ENCODE measurements around the gene WDR43.
"Not testable (repeated sequence)": the region's sequence is repeated elsewhere in the genome, so short reads cannot be mapped to it uniquely, and the experiment has no call there.

Gene WDR43

DNA sequence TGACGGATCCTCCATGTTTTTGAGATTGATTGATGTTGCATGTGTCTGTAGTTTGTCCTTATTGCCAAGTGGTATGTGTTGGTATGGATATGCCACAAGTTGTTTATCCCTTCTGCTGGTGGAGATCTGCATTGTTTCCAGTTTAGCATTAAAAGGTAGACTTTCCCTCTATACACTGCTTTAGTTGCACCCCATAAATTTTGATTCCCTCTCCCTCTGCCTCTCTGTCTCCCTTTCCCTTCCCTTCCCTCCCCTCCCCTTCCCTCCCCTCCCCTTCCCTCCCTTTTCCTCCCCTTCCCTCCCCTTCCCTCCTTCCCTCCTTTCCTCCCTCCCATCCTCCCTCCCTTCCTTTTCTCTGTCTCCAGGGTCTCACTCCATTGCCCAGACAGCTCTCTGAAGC lies 68.0 kb downstream of the WDR43 start:
- DNase-seq (ENCODE audit: low read depth, low spot score), result no peak

DNA sequence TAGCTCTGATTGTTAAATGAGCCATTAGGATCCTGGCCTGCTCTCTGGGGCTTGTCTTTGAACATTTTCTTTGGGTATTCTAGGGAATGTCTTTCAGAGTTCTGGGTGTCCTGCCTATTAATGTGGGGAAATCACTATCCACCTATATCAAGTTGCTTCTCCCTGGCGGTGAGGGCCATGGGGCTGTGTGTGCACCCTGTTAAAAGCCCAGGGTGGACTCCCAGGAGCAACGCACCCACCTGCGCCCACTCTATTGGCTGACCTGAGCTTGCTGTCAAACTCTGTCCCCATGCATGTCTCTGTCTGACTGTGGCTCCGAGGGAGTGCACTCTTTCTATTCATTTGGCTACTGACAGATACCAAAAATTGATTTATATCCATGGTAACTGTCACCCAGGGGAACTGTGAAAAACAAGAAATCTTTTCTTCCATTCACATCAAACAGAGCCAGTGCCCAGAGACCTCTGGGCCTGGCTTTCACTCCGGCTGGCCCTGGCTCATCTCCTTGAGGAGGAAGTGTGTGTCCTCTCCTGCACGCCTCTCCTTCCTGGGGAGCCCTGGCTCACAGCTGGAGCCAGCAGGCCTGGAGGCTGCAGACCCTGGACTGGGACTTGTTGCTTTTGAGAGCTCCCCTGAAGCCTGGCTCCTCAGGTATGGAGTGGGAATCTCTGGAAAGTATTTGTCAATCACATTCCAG lies 76.1 kb downstream of the WDR43 start:
- DNase-seq (ENCODE audit: low read depth, low spot score), result no peak

DNA sequence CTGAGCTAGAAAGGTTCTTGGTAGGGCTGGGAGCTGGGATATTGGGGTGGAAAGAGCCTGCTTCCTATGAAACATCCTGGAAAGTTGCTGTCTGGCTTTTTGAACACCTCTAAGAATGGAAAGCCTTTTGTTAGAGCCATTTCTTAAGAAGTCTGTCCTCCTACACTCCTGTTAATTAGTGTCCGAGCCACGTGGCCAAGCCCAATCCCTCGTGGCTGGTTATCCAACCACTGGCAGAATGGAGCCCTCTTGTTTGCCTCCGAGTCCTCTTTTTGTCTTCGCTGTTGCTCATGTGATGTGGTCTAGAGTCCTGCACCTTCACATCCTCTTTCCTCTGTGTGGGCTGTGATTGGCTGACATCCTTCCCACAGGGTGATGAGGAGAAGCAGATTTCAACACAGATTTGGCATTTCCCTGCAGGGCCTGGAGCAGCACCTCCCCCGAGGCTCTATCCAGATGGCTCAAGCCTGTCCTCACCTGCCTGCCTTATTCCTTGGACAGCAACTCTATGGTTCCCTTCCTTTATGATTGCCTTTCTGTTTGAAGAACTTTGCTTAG lies 78.4 kb downstream of the WDR43 start:
- no peak for DNase-seq (ENCODE audit: low read depth, low spot score)

DNA sequence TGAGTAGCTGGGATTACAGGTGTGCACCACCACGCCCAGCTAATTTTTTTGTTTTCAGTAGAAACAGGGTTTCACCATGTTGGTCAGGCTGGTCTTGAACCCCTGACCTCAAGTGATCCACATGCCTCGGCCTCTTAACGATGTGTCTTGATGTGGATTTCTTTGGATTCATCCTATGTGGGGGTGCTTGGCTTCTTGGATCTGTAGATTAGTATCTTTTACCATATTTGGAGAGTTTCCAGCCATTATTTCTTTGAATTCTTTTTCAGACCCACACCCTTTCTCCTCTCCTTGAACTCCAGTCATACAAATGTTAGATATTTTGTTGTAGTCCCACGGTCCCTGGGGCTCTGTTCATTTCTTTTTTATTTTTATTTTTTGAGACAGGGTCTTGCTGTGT lies 79.8 kb downstream of the WDR43 start:
- no peak for DNase-seq (ENCODE audit: low read depth, low spot score)

DNA sequence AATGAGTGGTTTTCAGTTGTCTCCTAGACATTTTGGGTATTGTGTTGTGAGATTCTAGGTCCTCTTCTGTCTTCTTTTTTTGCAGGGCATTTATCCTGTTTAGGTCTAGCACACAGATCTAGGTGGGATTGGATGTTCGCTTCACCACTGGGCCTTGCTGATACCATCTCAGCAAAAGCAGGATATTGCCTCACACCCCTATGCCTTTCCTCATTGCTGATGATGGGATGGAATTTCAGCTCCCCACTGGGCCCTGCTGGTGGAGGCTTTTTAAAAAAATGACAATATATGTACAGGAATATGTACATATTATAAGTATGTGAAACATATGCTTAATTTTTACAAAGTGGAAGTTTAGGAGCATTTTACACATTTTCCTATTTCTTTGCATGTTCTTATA lies 81.2 kb downstream of the WDR43 start:
- no peak for DNase-seq (ENCODE audit: low read depth, low spot score)

DNA sequence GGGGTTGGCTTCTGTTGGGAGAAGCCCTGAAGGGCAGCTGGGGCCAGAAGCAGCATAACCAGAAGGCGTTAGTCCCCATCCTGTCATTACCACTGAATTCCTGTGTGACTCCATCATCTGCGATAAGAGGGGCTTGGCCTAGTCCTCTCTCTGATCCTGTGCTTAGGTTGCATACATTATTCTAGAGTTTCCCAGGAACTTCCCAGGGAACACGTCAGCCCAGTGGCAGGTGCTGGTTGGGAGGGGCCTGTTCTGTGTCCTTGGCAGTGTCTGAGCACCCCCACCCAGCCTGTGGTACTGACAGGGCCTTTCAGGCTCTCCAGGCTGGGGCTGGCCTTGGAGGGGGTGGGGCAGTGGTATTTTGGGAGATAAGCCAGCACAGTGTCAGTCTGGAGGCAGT lies 82.1 kb downstream of the WDR43 start:
- no peak for DNase-seq (ENCODE audit: low read depth, low spot score)

DNA sequence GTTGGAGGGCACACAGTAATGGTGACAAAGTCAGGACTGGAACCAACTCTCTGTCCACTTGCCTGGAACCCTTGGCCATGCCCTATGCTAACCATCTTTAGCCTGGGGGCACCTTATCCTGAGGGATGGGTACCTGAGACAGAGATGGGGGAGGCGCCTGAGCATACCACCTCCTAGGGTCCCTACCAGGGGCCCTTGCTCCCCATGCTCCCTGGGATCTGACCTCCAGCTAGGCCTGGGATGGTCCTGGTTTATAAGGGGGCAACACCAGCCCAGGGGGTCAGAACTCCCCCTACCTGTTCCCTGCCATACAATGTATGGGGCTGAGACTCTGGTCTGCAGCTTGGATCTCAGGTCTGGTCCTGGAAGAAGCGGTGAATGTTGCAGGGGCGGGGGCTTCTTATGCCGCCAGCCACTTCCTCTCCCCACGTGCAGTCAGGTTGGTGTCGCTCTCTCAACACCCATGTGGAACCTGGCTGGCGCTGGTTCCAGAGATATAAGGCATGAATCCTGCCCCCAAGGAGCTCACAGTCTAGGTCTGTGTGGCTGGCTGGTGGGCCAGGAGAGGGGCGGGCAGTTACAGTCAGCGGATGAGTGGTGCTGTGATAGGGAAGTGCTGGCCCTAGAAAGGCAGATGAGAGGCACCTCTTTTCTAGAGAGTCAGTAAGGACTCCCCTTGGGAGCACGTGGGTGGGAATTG lies 82.9 kb downstream of the WDR43 start:
- no peak for DNase-seq (ENCODE audit: low read depth, low spot score)

DNA sequence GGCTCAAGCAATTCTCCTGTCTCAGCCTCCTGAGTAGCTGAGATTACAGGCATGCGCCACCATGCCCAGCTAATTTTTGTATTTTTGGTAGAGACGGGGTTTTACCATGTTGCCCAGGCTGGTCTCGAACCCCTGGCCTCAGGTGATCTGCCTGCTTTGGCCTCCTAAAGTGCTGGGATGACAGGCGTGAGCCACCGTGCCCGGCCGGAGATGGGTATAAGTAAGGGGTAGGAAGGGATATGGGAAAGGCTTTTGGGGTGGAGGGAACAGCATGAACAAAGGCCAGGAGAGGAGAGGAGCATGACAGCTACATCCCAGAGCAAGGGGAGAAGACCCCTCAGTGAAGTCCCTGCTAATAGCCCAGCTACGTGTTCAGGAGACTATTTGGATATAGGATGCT lies 83.5 kb downstream of the WDR43 start:
- DNase-seq (ENCODE audit: low read depth, low spot score), result not testable (repeated sequence)

DNA sequence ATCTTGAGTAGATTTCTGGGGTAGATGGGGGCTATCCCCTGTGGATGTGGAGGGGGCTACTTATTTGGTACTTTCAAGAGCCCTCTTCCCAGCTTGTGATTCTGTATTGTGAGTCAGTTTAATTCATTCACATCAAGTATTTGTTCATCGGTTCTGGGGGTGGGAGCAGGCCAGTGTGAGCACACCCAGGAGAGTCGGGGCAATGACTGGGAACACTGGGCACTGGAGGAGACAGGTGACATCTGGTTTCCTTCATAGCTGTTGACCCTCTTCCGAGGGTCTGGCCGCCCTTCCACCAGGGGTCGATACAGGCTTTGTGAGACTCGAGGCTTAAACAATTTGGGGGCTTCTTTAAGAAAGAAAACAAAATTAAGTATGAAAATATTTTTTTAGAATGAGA lies 84.1 kb downstream of the WDR43 start:
- no peak for DNase-seq (ENCODE audit: low read depth, low spot score)

DNA sequence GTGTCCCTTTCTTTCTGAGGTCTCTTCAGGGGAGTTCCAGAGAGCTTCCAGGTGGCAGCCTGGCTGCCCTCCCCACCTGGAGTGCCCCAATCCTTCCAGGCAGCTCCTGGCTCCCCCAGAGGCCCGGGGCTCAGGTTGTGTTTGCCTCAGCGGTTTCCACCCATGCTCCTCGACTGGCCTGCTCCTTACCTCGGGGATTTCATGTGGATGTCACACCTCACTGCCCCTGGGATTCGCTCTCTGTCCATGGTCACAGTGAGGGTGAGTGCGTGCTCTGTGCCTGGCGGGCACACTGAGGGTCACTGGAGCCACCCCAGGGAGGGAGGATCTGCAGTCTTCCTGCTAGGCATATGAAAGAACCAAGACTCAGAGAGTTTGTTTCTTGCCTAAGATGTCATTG lies 84.6 kb downstream of the WDR43 start:
- DNase-seq (ENCODE audit: low read depth, low spot score), result no peak

DNA sequence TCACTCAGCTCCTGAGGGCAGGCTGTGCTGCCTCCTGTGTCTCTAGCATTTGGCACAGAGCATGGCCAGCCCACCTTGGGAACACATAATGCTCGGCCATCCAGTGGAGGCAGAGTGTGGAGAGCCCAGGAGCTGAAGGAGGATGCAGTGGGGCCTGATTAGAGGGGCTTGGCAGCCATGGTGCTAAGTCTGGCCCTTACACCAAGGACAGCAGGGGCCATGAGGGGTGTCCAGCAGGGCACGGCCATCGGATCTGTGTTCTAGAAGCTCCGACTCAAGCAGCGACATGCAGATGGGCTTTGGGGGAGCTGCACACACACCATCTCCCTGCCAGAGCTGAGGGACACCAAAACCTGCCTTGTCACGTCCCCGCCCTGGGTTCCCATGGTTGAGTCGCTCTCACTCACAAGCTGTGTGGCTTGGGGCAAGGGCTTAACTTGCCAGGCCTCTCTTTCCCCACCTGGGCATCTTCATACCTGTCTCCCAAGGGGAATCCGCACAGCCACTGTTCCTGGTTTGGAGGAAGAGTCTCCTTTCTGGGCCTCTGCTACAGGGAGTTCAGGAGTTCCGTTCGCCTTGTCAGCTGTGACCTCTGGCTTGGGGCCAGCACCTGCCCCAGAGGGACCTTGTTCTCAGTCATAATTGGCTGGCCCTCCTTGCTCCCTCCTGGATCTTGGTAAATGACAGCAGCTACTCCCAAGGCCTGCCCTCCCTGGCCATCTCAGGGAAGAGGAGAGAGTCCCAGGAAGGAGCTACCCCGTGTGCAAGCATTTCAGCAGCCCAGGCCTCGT lies 85.3 kb downstream of the WDR43 start:
- no peak for DNase-seq (ENCODE audit: low read depth, low spot score)

DNA sequence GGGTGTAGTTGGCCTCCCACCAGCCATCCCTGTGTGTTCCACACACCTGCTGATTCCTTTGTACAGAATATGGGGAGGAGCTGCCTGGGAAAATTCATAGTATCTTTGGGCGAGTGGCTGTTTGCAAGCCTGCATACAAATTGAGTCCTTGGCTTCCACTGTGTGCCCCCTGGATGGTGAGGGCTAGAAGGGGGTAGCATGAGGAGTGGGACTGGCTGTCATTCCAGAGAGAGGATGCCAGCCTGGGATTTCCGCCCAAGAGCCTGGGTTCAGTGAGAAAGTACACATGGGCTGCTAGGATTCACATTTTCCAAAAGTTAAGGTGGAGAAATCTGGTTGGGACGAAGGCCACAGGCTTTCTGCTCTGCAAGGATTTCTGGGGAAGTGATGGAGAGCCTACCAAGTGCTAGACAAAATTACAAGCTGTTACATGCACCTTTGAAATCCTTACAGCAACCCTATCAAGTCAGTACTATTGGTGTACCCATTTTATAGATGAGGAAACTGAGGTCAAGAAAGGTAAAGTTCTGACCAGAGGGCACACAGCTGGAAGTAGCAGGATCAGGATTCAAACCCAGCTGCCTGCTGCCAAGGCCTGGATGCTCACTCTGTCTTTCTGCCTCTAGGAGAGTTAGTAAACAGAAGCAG lies 86.0 kb downstream of the WDR43 start:
- DNase-seq (ENCODE audit: low read depth, low spot score), result no peak

DNA sequence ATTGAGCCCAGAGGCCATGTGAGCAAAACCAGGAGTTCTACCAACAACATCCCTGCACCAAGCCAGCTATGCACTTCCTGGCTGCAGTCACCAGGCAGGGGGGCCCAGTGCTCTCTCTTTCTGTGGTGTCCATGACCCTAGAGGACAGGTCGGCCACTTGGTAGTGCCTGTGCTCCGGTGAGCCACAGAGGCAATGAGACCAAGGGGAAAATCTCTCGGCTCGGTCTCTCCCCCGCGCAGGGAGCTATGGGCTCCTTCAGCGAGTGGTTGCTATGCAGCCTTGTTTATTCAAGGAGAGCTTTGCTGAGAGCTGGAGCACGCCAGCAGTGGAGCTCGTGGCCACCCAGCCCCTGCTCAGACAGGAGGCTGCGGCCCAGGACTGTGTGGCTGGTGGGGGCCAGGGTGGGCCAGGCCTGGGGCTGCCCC lies 86.6 kb downstream of the WDR43 start, which contains the start of gene TOGARAM2:
Gene TOGARAM2 (plus strand): TSS at position 283 of the 426 bp plus-strand sequence. CDS start 13,537 bp downstream, outside the sequence.
- DNase-seq (ENCODE audit: low read depth, low spot score), result no peak

DNA sequence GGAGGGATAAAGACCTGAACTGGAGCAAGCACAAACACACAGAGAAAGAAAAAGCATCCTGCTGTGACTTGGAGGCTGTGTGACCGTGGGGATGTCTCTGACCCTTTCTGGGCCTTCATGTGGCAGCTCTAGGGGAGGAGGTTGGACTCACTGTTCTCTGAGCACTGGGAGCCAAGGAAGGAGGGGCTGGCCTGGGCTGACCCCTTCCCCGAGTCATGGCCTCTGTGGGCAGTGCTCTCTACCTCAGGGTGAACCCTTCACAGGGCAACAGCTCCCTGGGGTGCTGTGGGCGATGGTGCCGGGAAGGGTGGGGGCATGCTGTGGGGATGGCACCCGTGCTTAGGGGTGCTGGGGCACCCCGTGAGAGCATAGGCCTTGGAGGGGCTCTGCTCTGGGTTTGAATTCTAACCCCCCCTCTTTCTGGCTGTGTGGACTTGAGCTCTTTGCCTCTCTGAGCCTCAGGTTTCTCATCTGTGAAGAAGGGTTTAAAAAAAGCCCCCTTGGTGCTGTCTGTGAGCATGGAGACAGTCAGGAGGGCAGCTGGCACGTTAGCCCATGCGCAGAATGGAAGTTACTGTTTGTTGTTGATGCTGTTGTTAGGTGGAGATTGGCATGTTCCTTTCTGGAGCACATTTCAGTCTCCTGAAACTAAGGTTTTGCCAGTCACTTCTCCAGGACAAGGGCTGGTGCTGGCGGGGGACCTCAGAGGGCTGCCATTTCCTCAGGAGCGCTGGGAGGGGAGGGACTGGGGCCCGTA lies 87.3 kb downstream of the WDR43 start:
- DNase-seq (ENCODE audit: low read depth, low spot score), result no peak

DNA sequence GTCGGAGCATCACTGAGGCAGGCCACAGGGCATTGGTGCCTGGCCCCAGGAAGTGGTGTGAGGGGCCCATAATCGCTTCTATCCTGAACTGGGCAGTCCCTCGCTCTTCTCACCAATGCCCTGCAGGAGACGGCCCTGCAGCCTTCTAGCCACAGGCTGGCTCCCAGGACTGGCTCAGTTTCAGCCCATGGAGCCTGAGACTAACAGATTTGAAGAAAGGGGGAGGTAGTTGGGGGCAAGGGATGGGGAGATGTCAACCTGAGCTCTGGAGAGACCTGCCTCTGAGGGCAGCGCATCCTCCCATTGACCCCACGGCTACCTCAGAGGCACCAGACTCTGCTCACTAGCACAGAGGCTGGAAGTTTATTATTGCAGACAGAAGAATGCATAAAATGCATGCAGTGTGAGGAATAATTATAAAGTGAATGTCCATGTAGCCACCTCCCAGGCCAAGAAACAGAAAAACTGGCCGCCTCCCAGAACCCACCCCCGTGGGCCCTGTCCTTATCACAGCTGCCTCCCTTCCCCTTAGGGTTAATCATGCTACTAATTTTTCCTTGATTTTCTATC lies 88.0 kb downstream of the WDR43 start:
- DNase-seq (ENCODE audit: low read depth, low spot score), result no peak

DNA sequence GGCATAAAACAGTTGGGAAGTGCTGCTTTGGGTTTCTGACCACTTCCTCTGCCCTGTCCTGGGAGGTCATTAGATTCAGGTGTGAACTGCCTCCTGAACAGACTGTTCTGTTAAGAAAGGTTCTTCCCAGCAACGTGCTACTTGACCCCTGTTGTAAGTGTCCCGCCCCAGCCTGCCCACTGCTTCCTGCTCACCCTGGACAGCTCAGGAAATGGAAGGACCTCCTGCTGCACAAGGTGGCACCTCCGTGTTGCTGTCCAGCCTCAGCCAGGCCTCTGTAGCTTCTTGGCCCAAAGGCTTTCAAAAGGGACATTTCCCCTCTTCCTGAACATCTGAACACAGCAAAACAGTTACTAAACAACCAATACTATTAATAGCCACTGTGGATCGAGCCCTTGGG lies 92.0 kb downstream of the WDR43 start:
- DNase-seq (ENCODE audit: low read depth, low spot score), result no peak

DNA sequence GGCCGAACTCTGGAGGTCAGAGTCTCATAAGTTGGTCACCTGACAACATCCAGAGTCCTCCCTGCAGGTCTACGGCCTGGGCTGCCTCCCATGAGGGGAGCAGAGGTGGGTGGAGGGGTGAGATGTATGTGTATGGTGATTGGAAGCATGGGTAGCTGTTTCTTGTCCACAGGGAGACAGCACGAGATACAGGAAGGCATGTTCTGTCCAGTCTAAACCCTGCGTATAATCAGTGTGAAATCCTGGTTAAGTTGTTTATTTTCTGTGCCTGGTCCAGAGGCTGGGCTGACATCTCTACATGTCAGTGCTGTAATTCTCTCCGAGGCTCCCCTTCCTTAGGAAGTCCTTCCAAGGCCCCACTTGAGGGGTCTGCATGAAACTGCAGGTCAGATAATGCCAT lies 95.5 kb downstream of the WDR43 start:
- DNase-seq (ENCODE audit: low read depth, low spot score), result no peak

DNA sequence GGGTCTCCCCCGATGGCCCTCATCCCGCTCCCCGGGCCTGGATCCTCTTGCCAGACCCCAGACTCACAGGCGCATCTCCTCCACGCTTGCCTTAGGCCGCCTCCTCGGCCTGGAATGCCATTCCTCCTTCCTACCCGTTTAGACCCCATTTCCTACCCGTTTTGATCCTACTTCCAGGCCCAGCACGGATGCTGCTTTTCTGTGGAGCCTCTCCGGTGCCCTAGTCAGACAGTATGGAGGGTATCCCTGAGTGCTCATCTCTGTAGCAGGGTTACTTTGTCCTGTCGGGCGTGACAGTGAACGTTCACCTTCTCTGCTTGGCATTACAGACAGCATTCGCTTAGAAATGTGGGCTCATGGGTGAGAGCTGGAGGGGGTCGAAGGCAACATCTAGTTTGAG lies 96.0 kb downstream of the WDR43 start:
- no peak for DNase-seq (ENCODE audit: low read depth, low spot score)

DNA sequence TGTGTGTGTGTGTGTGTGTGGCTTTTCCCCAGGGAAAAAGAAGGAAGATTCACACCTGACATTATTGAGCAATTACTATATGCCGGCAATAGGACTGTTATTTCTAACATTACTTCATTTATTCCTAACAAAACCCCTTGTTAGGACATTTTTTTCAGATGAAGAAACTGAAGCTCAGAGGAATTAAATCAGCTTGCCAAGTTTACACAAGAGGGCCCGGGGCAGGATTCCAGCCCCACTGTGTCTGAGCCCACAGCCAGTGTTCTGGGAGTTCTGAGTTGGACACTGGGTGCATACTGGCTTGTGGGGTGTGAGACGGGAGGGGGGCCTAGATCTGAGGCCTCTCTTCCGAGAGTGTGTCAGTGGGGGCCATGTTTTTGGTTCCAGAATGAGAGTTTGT lies 96.6 kb downstream of the WDR43 start:
- DNase-seq (ENCODE audit: low read depth, low spot score), result no peak

DNA sequence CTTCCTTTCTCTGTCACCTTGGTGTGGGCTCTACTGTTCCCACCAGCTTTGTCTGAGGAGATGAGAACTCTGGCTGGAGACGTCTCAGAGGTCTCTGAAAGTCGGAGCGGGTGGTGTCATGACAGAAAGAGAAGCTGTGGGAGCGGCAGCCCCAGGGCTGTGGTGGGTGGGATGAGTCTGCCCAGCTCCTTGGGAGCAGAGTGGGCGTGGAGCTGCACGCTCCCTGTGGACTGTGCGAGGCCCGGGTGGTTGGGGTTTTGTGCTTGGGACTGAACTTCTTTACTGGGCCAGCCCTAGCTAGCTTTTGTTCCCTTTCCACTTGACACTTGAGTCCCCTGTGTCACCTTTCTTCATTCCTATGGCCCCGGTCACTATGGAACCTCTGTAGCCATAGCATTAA lies 97.0 kb downstream of the WDR43 start:
- no peak for DNase-seq (ENCODE audit: low read depth, low spot score)

Measured in brain pericyte (primary cell).